ENCODE data around the gene HEXIM1.

DNA sequence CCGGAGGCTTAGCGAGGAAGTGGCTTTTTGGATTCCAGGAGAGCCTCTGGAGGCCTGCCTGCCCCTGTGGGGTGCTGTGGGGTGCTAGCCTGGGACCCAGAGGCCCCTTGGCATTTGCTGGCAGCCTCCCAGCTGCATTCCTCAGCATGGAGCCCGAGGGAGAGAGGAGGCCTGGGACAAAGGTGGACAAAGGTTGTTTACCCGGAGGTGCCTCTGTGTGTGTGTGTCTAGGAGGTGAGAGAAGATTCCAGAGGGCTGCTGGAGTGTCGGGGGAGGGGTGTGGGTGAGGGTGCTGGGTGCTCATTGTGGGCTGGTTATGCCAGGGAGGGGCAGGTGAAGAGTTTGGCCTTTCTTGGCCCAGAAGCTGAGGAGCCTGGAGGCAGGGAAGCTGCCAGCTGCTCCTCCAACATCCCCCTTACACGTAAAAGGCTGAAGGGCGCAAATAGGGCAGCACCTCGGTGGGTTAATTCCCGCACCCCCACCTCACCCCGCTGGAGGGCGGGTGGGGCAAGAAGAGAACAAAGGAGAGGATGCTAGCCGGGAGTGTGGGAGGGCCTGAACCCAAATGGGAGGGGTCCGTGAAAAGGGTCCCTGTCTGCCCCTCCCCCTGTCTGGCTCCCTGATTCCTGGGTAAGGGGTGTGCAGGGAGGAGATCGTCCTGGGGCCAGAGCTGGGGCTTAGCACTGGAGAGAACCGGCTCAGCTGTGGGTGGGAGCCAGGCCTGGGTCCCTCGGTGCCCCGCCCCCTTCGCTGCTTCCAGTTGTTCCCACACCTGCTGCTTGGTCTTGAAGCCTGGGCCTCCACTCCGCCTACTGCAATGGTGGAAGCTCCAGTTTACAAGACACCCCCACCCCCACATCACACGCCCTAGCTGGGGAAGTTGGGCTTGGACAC lies 23.3 kb downstream of the HEXIM1 start:
- TF ChIP-seq, protein P1, sequence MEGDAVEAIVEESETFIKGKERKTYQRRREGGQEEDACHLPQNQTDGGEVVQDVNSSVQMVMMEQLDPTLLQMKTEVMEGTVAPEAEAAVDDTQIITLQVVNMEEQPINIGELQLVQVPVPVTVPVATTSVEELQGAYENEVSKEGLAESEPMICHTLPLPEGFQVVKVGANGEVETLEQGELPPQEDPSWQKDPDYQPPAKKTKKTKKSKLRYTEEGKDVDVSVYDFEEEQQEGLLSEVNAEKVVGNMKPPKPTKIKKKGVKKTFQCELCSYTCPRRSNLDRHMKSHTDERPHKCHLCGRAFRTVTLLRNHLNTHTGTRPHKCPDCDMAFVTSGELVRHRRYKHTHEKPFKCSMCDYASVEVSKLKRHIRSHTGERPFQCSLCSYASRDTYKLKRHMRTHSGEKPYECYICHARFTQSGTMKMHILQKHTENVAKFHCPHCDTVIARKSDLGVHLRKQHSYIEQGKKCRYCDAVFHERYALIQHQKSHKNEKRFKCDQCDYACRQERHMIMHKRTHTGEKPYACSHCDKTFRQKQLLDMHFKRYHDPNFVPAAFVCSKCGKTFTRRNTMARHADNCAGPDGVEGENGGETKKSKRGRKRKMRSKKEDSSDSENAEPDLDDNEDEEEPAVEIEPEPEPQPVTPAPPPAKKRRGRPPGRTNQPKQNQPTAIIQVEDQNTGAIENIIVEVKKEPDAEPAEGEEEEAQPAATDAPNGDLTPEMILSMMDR (IDR thresholded peaks at IDR 0.05), result no peak
- no peak for TF ChIP-seq POLR2A (IDR thresholded peaks at IDR 0.05)

Data from transverse colon (tissue), 3 donors.